Activated T-cell treated with anti-CD3 and anti-CD28 coated beads, Interleukin-2, amount 50 U/mL, for 24 hours (primary cell): ENCODE data around the gene PRDM16.

Experiments
- DNase-seq: peaks from one replicate; pipeline ENCODE4 v3.0.0-alpha.2; 2020
- H3K27ac Mint-ChIP-seq: 2 replicates; pipeline ENCODE4 v1.8.0; 2020; ENCODE audit warnings: mild to moderate bottlenecking, mixed read lengths
- H3K27me3 Mint-ChIP-seq: 2 replicates; pipeline ENCODE4 v1.8.0; 2020; ENCODE audit warnings: mixed read lengths
- H3K36me3 Mint-ChIP-seq: 2 replicates; pipeline ENCODE4 v1.8.0; 2020; ENCODE audit warnings: low read depth, mixed read lengths
- H3K4me1 Mint-ChIP-seq: 2 replicates; pipeline ENCODE4 v1.8.0; 2020; ENCODE audit warnings: low read depth, mixed read lengths
- H3K4me3 Mint-ChIP-seq: 2 replicates; pipeline ENCODE4 v1.8.0; 2020; ENCODE audit warnings: mild to moderate bottlenecking, moderate library complexity, mixed read lengths
- H3K9me3 Mint-ChIP-seq: 2 replicates; pipeline ENCODE4 v1.8.0; 2020; ENCODE audit warnings: mixed read lengths

Gene PRDM16

DNA sequence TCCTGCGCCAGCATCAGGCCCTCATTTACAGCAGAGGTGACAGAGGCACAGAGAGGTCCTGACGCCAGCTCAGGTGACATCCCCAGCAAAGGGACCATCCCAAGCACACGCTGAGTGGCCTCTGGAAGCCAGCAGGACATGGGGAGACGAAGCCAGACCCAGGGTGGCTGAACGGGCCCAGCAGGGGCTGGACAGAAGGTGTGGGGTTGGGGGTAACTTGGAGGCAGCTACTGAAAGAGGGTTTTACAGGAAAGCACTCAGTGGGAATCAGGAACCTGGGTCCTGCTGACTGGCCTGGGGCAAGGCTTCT, 383.8 kb downstream of the PRDM16 start:
- no peak overlapping the region for H3K4me3 Mint-ChIP-seq
- no peak overlapping the region for H3K27ac Mint-ChIP-seq
- no peaks in the 10 kb centered on the region for H3K9me3 Mint-ChIP-seq
- peaks cover 27% of the 10 kb centered on the region for H3K27me3 Mint-ChIP-seq
- DNase-seq = no peak
- H3K36me3 Mint-ChIP-seq = no peaks in the 10 kb centered on the region
- peaks cover 8% of the 10 kb centered on the region for H3K4me1 Mint-ChIP-seq

DNA sequence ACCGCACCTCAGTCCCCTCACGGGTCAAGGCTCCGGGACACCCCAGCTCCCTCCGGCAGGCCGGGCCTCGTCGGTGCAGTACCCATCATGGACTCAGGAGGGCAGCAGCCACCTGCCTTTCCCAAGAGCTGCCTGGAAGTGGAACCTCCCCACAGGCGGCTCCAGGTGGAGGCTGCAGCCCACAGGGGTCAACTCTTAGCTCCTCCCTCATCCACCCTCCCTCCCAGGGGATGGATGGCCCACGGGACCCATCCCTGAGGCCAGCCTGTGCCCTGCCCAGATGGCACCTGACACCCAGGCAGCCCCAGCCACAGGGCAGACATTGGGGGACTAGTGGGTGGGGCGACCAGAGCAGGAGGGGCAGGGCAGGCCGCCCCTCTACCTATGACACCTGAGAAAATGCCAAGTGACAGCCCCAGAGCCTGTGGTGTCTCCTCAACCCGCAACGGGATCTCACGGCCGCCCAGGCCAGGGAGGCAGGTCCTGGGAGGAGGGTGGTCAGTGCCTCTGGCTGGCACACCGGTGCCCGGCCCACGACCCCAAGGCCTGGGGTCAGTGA, 384.3 kb downstream of the PRDM16 start:
- Mint-ChIP-seq H3K36me3 (no peaks in the 10 kb centered on the region), H3K9me3 (no peaks in the 10 kb centered on the region), H3K4me1 (peaks cover 8% of the 10 kb centered on the region), H3K27me3 (peaks cover 27% of the 10 kb centered on the region), H3K4me3 (no peak overlapping the region), H3K27ac (no peak overlapping the region)
- peak; percentile 86 for DNase-seq

DNA sequence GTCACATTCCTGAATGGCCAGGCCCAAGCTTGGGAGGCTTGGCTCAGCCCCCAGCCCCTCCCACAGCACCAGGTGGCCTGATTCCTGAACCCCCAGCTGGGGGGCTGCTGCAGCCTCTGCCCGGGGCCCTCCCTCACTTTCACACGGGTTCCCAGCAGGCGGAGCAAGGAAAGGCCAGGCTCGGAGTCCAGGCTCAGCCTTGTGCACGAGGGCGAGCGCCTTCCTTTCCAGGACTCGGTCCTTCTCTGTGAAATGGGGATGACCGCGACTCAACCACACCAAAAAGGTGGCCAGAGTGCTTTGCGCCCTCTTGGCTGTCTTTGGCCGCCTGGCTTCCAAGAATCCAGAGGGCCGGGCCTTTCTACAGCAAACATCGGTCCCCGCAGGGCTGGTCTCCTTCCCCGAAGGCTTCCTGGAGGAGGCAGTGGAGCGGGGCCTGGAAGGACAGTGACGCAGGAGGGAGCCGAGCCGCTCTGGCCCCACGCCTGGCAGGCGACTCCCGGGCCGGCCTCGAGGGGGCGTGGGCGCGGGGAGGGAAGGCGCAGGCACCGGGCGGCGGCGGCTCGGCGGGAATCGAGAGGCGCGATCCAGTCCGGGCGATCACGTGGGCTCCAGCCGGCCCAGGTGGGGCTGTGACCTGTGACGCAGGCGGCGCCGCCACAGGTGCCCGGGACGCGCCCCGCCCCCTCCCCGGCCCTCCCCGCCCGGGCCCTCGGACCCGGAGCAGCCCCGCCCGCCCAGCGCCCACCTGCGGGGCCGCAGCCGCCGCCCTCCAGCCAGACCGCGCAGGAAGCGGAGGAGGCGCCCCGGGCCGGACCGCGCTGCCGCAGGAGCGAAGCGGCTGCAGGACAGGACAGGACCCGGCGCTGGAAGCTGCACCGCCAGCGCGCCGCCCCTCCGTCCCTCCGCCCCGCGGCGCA, 385.1 kb downstream of the PRDM16 start, which contains the start of gene ARHGEF16:
ARHGEF16 (plus strand) TSS at position 775 of the 920 bp plus-strand sequence. CDS start 8,420 bp downstream, outside the sequence.
- H3K36me3 Mint-ChIP-seq = no peaks in the 10 kb centered on the region
- peak; percentile 49 for DNase-seq
- H3K27me3 Mint-ChIP-seq = peaks cover 24% of the 10 kb centered on the region

DNA sequence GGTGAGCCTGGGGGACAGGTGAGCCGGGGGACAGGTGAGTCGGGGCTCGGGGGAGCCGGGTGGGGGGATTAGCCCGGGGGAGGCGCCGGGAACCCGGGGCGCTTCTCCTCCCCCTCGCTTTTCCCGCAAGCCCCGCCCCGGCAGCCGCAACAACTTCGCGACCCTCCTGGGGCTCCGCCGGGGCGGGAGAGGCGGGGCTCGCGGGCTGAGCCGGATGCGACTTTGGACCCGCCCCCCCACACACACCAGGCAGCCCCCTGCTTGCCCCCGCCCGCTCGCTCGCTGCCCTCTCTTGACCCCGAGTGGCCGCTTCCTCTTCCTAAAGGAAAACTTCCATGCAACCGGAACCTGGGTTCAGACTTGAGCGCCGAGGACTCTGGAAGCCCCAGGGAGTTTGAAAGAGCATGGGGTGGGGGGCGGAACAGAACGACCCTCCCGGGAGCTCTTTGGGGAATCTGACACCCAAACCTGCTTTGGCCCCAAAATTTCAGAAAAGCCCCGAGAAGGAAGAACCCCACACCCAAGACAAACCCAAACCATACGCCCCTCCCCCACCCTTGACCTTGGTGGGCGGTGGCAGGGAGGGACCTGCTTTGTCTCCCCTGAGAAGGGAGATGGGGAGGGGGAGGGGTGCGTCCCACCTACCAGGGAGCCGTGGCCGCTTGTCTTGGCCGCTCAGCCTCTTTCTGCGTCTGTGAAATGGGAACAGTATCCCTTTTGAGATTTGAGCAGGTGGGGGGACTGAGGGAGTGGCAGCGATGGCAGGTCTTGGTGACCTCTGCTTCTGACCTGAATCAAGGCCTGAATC, 386.0 kb downstream of the PRDM16 start:
- H3K9me3 Mint-ChIP-seq = no peaks in the 10 kb centered on the region

More for the DNA sequence above, 385.1 kb downstream of the PRDM16 start, which contains the start of gene ARHGEF16:
- Mint-ChIP-seq H3K27ac (no peak within 1 kb of the TSS), H3K4me3 (peak within 1 kb of the TSS; percentile 43), H3K9me3 (no peaks in the 10 kb centered on the region), H3K4me1 (peaks cover 8% of the 10 kb centered on the region)

DNA sequence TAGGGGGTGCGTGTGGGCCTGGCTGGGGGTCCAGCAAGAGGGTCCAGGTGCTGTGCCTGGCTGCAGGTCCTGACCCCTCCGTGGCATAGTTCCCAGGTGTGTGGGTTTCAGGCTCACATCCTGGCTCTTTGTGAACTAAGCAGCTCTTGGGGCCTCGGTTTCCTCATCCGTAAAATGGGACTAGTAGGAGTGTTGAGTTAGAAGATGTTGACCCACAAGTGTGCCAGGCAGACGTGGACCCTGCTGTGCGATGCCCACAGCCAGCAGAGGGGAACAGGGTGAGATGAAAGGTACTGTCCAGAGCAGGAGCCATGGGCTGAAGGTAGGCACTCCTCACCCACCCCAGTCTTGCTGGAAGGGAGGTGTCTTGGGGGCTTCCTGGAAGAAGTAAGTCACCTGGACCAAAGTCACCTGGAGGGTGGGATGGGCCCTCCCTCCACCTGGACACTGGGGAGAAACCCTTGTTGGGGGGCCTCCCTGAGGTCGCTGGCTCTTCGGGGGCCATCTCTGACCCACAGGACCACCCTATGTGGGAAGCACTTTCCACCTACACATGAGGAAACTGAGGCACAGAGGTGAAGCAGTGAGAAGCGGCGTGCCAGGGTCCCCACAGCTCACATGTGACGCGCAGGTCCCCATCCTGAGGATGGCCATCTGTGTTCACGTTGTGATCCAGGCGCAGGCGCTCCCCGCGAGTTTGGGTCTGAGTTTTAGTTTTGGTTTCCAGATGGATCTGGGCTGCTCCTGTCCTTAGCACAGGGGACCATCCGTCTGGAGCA, 386.9 kb downstream of the PRDM16 start:
- H3K27ac Mint-ChIP-seq = no peak overlapping the region
- no peak overlapping the region for H3K4me3 Mint-ChIP-seq
- H3K36me3 Mint-ChIP-seq = no peaks in the 10 kb centered on the region
- peaks cover 14% of the 10 kb centered on the region for H3K27me3 Mint-ChIP-seq
- DNase-seq = no peak
- no peaks in the 10 kb centered on the region for H3K9me3 Mint-ChIP-seq
- peaks cover 8% of the 10 kb centered on the region for H3K4me1 Mint-ChIP-seq

More for the DNA sequence above, 386.0 kb downstream of the PRDM16 start:
- no peaks in the 10 kb centered on the region for H3K36me3 Mint-ChIP-seq
- DNase-seq = no peak
- peaks cover 8% of the 10 kb centered on the region for H3K4me1 Mint-ChIP-seq
- no peak overlapping the region for H3K27ac Mint-ChIP-seq
- H3K27me3 Mint-ChIP-seq = peaks cover 21% of the 10 kb centered on the region
- H3K4me3 Mint-ChIP-seq = peak overlapping the region; percentile 43

- Mint-ChIP-seq H3K27me3 (peaks cover 10% of the 10 kb centered on the region), H3K36me3 (no peaks in the 10 kb centered on the region), H3K4me3 (no peak overlapping the region), H3K4me1 (peaks cover 8% of the 10 kb centered on the region), H3K27ac (no peak overlapping the region), H3K9me3 (no peaks in the 10 kb centered on the region)
- DNase-seq = no peak
These were observed 387.5 kb downstream of the PRDM16 start for GRCh38 chr1:3456449-3456963.

GRCh38 chr1:3456964-3457909, 388.2 kb downstream of the PRDM16 start:
- H3K27ac Mint-ChIP-seq = no peak overlapping the region
- H3K36me3 Mint-ChIP-seq = no peaks in the 10 kb centered on the region
- no peak overlapping the region for H3K4me3 Mint-ChIP-seq
- no peaks in the 10 kb centered on the region for H3K9me3 Mint-ChIP-seq
- peaks cover 7% of the 10 kb centered on the region for H3K27me3 Mint-ChIP-seq
- DNase-seq = no peak
- peaks cover 8% of the 10 kb centered on the region for H3K4me1 Mint-ChIP-seq

- H3K9me3 Mint-ChIP-seq = no peaks in the 10 kb centered on the region
- no peak overlapping the region for H3K27ac Mint-ChIP-seq
- H3K27me3 Mint-ChIP-seq = peaks cover 6% of the 10 kb centered on the region
- no peak for DNase-seq
- peaks cover 7% of the 10 kb centered on the region for H3K4me1 Mint-ChIP-seq
- no peaks in the 10 kb centered on the region for H3K36me3 Mint-ChIP-seq
- H3K4me3 Mint-ChIP-seq = no peak overlapping the region
These were observed 389.2 kb downstream of the PRDM16 start for GRCh38 chr1:3457910-3458883.

GRCh38 chr1:3459051-3459908, 390.3 kb downstream of the PRDM16 start:
- no peak overlapping the region for H3K4me3 Mint-ChIP-seq
- no peak for DNase-seq
- peaks cover 3% of the 10 kb centered on the region for H3K4me1 Mint-ChIP-seq
- H3K36me3 Mint-ChIP-seq = no peaks in the 10 kb centered on the region
- H3K27me3 Mint-ChIP-seq = peaks cover 5% of the 10 kb centered on the region
- no peaks in the 10 kb centered on the region for H3K9me3 Mint-ChIP-seq
- H3K27ac Mint-ChIP-seq = no peak overlapping the region

DNA sequence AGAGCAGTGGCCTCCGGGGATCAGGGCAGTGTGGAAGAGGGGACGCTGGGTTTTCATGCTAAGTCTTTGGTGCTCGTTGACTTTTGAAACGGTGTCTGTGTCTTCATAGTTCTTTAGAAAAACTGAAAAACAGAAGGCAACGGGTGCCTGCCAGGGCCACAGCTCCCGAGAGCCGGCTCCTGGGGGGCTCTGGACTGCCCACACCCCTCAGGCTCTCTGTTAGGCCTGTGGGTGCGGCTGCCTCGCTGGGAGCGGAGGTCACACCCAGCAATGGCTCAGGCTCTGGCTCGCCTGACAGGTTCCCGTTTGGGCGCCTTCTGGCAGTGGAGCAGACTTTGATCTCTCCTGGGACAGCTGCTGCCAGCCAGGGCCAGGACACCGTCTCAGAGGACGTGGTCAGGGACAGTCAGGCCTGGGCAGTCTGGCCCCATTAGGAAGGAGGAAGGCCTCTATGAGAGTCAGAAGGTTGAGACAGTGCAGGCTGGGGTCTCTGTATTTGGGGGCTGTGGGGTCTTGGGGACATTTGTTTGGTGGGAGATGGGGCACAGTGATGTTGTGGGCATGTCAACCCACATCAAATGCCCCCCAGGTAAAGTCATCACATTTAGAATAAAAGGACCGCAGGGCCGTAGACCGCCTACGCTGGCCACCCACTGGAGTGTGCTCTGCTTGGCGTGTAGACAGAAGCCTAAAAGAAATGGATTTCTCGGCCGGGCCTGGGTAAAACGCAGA, 391.1 kb downstream of the PRDM16 start:
- Mint-ChIP-seq H3K4me1 (peaks cover 1% of the 10 kb centered on the region), H3K9me3 (no peaks in the 10 kb centered on the region), H3K4me3 (no peak overlapping the region), H3K27me3 (peaks cover 5% of the 10 kb centered on the region), H3K27ac (no peak overlapping the region), H3K36me3 (no peaks in the 10 kb centered on the region)
- DNase-seq = no peak

DNA sequence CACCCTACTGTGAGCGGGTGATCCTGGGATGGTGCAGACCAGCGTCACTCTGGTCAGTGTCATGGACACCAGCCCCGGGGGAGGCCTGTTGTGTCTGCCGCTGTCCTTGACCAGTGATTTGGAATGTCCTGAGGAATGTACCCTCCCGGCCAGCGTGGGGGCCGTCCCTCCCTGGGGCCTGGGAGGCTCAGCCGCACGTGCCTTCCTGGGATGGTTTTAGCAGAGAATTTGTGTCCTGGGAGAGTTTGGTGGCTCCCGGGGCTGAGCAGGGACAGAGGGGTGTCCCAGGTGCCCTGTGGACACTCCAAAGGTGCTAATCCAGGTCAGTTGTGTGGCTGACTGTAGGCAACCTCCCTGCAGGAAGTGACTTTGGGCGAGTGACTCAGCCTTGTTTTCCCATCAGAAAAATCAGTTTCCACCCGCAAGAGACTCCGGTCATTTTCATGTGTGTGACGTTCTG, 391.7 kb downstream of the PRDM16 start:
- no peaks in the 10 kb centered on the region for H3K9me3 Mint-ChIP-seq
- H3K27me3 Mint-ChIP-seq = peaks cover under 1% of the 10 kb centered on the region

More for the DNA sequence above, 391.7 kb downstream of the PRDM16 start:
- no peak overlapping the region for H3K4me3 Mint-ChIP-seq
- H3K36me3 Mint-ChIP-seq = no peaks in the 10 kb centered on the region
- H3K4me1 Mint-ChIP-seq = peaks cover under 1% of the 10 kb centered on the region
- DNase-seq = no peak
- H3K27ac Mint-ChIP-seq = no peak overlapping the region
